HG03280 (cell line): ENCODE data around the gene CTNS.
"Not testable (repeated sequence)": the region's sequence is repeated elsewhere in the genome, so short reads cannot be mapped to it uniquely, and the experiment has no call there.

Source experiments
- ATAC-seq: cut with Tn5 transposase; IDR thresholded peaks from one replicate; pipeline ENCODE4 v1.9.1; 2021; ENCODE audit warnings: mild to moderate bottlenecking, moderate library complexity; ENCODE audit not compliant: unreplicated experiment

CTNS gene

GRCh38 chr17:3681565-3681964, 45.0 kb downstream of the CTNS start:
- ATAC-seq: no peak

DNA sequence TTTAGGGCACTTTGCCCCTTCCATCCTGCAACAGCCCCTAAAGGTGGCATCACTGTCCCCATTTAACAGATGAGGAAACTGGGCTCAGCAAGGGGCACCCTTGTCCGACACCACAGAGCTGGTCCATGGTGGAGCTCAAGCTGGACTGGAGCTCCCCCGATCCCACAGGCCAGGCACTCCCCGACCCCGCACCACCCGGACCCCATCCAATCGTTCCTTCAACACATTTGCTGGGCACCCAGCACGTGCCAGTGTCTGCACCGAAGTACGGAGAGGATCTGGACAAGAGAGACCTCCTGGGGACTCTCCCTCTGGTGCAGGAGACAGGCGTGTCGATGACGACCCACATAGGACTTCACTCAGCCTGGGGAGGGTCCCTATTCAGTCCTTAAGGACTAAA, 45.5 kb downstream of the CTNS start:
- ATAC-seq: no peak

DNA sequence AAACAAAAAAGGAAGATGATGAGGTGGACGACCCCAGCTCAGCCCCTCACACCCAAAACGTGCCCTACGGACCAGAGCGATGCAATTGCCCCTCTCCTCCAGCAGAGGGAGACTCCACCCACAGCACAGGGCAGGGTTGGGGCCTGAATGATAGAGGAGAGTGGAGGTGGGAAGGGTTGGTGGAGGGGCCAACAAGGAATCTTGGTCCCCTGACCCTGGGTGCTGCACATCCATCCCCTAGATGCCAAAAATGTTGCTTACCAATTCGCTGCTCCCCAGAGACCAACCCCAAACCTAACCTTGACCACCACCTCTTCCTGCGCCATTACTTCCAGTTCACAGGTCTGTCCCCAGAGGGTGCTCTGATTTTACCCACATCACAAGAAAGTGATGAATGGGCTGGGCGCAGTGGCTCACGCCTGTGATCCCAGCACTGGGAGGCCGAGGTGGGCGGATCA, 46.5 kb downstream of the CTNS start:
- ATAC-seq: no peak

GRCh38 chr17:3685174-3685573, 48.6 kb downstream of the CTNS start:
- ATAC-seq: no peak

DNA sequence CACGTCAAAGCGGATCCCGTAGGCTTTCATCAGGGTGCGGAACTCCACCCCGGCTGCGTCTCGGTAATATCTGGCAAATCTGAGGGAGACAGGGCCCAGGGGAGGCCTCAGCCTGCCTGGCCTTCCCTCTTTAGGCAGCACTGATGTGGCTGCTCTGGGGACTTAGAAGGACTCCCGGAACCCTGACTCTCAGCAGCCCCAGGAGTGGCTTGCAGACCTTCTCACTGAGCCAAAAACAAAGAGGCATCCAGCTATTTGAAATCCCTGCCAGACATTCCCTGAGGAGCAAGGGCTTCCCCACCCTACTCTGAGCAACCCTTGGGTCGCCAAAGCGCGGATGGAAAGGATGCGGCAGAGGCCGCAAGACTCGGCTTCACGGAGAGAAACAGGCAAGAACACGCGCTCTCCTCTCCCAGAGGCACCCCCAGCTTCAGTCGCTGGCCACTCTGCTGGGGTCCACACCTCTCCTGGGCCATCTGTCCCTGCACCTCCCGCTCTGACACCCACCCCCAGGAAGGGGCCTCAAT, 51.5 kb downstream of the CTNS start:
- ATAC-seq: no peak

- no peak for ATAC-seq
Observed at GRCh38 chr17:3688852-3689261, 52.3 kb downstream of the CTNS start.

DNA sequence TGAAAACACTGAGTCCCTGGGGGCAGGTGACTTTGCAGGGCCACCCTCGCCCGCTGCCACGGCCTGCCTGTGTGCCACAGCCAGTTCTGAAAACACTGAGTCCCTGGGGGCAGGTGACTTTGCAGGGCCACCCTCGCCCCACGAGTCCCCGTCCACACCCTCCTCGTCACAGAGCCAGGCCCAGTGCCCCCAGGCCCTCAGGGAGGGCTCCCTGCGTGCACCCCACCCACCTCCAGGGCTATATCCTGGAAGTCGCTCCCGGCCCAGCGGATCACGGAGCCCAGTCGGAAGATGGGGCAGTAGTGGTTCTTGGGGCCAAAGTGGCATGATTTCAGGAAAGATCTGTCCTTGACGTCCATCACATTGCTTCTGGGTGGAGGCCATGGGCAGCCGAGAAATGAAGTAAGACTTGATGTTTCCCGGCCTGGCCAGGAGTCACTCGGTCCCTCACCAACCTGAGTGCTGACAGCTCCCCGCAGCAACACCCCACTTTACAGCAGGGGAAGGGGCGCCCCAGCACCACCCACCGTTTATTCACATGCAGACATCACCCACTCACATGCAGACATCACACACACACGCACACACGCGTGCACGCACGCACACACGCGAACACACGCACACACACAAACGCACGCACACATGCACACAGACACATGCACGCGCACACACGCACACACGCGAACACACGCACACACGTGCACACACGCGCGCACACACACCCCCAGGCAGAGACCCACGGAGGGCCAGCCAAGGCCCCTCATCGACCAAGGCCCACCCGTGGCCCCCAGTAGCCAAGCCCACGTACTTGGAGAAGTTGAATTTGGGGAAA, 52.9 kb downstream of the CTNS start:
- ATAC-seq: no peak

DNA sequence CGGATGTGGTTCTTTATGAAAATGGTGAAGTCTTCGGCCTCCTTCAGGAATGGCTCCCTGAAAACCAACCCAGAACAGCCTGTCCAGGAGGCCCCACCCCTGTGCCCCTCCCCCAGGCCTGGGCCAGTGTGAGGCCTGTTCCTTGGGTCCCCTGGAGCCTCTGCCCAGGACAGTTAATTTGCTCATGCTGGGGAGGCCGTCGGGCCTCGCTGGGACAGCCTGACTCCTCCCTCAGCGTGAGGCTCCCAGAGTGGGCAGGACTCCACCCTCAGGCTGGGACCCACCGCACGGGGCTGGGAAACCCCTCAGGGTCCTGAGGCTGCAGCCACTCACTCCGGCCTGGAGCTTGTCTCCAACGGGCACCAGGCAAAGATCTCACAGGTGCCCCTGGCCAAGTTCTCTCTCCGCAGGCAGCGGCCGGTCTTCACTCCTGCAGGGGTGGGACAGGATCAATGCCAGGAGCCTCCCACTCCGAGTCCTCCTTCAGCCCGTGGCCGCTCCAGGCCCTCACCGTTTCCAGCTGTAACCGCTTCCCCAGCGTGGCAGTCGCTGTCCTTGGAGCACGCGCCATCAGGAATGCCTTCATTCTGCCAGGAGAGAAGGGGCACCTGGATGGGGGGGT, 53.6 kb downstream of the CTNS start:
- ATAC-seq: no peak

DNA sequence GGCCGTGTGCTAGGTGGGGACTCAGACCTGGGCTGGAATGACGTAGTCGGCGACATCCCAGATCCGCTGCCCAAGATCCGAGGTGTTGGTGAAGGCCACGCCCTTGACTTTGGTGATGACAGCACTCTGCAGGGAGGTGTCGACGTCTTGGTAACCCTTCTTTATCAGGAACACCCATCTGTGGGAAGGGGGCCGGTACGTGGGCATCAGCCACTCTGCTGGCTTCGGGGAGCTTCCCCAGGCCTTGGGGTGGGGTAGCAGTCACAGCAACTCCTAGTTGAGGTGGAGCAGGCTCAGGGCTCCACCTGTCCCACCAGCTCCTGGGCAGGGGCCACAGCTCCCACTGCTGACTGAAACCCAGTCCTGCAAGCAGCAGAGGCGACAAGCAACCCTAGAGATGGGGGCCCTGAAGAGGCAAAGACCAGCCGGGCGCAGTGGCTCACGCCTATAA, 55.1 kb downstream of the CTNS start:
- no peak for ATAC-seq

DNA sequence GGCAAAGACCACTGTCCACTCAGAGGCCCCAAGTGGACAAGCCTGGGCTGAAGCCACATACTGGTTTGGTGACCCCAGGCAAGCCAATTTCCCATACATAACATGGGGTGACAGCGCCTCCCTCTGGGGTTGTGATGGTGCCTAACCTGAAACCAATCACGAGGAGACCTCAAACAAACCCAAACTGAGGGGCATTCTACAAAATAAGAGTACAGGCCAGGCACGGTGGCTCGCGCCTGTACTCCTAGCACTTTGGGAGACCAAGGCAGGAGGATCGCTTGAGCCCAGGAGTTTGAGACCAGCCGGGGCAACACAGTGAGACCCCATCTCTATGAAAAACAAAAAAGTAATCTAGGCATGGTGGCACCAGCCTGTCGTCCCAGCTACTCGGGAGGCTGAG, 55.8 kb downstream of the CTNS start:
- ATAC-seq: no peak

GRCh38 chr17:3693141-3693540, 56.6 kb downstream of the CTNS start:
- no peak for ATAC-seq

GRCh38 chr17:3693829-3694231, 57.3 kb downstream of the CTNS start:
- ATAC-seq: no peak

- ATAC-seq: no peak
Observed at GRCh38 chr17:3695129-3695722, 58.7 kb downstream of the CTNS start.

DNA sequence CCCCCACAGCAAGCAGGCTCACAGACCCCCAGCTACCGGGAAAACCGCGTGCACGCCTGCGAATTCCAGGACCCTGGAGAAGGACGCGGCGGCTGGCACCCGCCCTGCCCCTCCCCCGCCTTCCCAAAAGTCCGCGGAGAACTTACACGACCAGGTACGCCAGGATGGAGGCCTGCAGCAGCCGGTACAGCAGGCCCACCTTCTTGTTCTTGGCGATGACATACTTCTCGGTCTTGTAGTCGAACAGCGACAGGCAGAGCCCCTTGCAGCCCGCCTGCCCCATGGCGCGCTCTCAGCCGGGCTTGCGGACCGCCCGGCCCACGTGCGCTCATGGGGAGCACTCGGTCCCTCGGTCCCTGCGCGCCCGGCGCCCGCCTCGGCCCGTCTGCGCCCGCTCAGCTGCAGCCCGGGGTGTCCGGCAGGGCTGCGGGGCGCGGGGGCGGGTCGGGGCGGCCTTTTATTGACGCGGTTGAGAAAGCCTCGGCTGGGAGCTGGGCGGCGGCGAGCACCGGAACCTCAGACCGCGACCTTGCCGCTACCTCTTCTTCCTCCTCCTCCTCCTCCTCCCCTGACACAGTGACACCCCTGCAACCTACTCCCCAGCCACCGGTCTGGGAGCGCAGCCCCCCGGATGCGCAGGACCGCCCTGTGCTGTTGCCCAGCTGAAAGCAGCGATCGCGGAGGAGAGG, 59.3 kb downstream of the CTNS start, which contains the start of gene P2RX5:
Gene P2RX5 (minus strand): TSS at position 433 of the 689 bp plus-strand sequence. CDS start 150 bp downstream, at position 283.
- ATAC-seq: peak; percentile 28

DNA sequence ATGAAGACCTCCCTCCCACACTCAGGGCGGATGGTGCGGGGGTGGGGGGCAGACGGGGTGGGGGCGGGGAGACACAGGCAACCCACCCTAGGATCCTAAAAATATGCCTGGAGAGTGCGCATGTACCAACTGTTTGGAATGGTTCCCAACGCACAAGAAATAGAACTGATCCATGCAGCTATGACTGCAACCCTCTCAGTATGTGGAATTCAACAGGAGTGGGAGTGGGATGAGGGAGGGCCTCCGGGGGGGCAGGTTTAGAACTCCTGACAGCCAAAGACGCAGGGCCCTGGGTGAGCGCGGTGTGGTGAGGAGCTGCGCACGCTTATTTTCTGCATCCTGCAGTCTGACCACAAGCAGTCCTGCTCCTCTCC, 60.5 kb downstream of the CTNS start:
- ATAC-seq: no peak

GRCh38 chr17:3698139-3698538, 61.6 kb downstream of the CTNS start:
- ATAC-seq: no peak

DNA sequence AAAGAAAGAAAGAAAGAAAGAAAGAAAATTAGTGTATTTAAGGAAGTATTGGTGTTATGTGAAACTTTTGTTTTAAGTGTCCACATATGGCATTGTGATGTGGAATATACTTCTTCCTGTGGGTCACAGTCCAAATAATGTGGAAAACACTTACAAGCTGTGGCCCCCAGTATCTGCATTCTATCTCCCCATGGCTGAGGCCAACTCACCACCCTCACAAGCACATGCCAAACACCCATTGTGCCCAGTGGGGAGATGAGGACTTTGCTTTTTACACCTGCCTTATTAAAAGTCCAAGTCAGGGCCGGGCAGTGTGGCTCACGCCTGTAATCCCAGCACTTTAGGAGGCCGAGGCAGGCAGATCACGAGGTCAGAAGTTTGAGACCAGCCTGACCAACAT, 63.4 kb downstream of the CTNS start:
- ATAC-seq: no peak

DNA sequence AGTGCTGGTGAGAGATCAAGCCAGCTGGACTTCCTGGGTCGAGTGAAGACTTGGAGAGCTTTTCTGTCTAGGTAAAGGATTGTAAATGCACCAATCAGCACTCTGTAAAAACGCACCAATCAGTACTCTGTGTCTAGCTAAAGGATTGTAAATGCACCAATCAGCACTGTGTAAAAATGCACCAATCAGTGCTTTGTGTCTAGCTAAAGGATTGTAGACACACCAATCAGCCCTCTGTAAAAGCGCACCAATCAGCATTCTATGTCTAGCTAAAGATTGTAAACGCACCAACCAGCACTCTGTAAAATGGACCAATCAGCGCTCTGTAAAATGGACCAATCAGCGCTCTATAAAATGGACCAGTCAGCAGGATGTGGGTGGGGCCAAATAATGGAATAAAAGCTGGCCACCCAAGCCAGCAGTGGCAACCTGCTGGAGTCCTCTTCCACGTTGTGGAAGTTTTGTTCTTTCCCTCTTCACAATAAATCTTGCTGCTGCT, 65.5 kb downstream of the CTNS start:
- ATAC-seq: not testable (repeated sequence)

- no peak for ATAC-seq
Observed at GRCh38 chr17:3704931-3705717, 68.6 kb downstream of the CTNS start.

- not testable (repeated sequence) for ATAC-seq
Observed at GRCh38 chr17:3705718-3705984, 69.1 kb downstream of the CTNS start.
